HG03558 (cell line): ENCODE measurements around the gene PXDN.

Experiments
- ATAC-seq: cut with Tn5 transposase; IDR thresholded peaks from one replicate; pipeline ENCODE4 v1.9.1; 2021; ENCODE audit warnings: moderate number of reproducible peaks; ENCODE audit not compliant: unreplicated experiment; ENCODE audit errors: extremely low read depth

PXDN gene

GRCh38 chr2:1621041-1621440, 123.3 kb downstream of the PXDN start:
- ATAC-seq, result no peak

GRCh38 chr2:1620081-1620480, 124.2 kb downstream of the PXDN start:
- ATAC-seq, result no peak

- no peak for ATAC-seq
These were observed 124.8 kb downstream of the PXDN start for GRCh38 chr2:1619556-1619955.

GRCh38 chr2:1618974-1619373, 125.3 kb downstream of the PXDN start:
- no peak for ATAC-seq

- ATAC-seq, result no peak
These were observed 125.9 kb downstream of the PXDN start for GRCh38 chr2:1618191-1618961.

- no peak for ATAC-seq
These were observed 126.8 kb downstream of the PXDN start for GRCh38 chr2:1617425-1618021.

GRCh38 chr2:1614564-1614963, 129.8 kb downstream of the PXDN start:
- ATAC-seq, result no peak

- no peak for ATAC-seq
These were observed 130.5 kb downstream of the PXDN start for GRCh38 chr2:1613731-1614354.

GRCh38 chr2:1613078-1613445, 131.3 kb downstream of the PXDN start:
- no peak for ATAC-seq

- ATAC-seq, result no peak
These were observed 131.8 kb downstream of the PXDN start for GRCh38 chr2:1612391-1613077.

- ATAC-seq, result no peak
These were observed 132.4 kb downstream of the PXDN start for GRCh38 chr2:1611886-1612285.

- no peak for ATAC-seq
These were observed 134.2 kb downstream of the PXDN start for GRCh38 chr2:1610096-1610485.

GRCh38 chr2:1609485-1610095, 134.7 kb downstream of the PXDN start:
- no peak for ATAC-seq

- no peak for ATAC-seq
These were observed 135.3 kb downstream of the PXDN start for GRCh38 chr2:1609040-1609439.

GRCh38 chr2:1607971-1608688, 136.2 kb downstream of the PXDN start:
- no peak for ATAC-seq

- ATAC-seq, result no peak
These were observed 136.9 kb downstream of the PXDN start for GRCh38 chr2:1607236-1607920.

GRCh38 chr2:1606421-1607235, 137.7 kb downstream of the PXDN start:
- ATAC-seq, result no peak

GRCh38 chr2:1606046-1606400, 138.3 kb downstream of the PXDN start:
- ATAC-seq, result no peak
